SK-N-SH treated with all-trans-retinoic acid at 6 μM for 48 hours (cell line): ENCODE measurements around the gene TAF6L.

Experiments
- BACH2 ChIP-seq: fragments of 250-450 bp; sonication (Bioruptor Pico); IDR thresholded peaks from 2 replicates; pipeline ENCODE4 v1.9.0; 2021; ENCODE audit warnings: mild to moderate bottlenecking, borderline replicate concordance
- ESRRG ChIP-seq: fragments of 250-450 bp; sonication (Bioruptor Pico); IDR thresholded peaks from 2 replicates; pipeline ENCODE4 v1.6.1; 2021; ENCODE audit warnings: mild to moderate bottlenecking
- ISL1 ChIP-seq: fragments of 250-450 bp; sonication (Bioruptor Pico); IDR thresholded peaks from 2 replicates; pipeline ENCODE4 v2.1.2; 2022; ENCODE audit warnings: mild to moderate bottlenecking, moderate library complexity
- OSR1 ChIP-seq: fragments of 250-450 bp; sonication (Bioruptor Pico); IDR thresholded peaks from 2 replicates; pipeline ENCODE4 v1.8.0; 2022; ENCODE audit warnings: moderate library complexity, mild to moderate bottlenecking, inconsistent platforms
- RARB ChIP-seq: fragments of 250-450 bp; sonication (Bioruptor Pico); IDR thresholded peaks from 2 replicates; pipeline ENCODE4 v1.8.0; 2021; ENCODE audit warnings: mild to moderate bottlenecking, moderate library complexity
- TOX ChIP-seq: fragments of 250-450 bp; sonication (Bioruptor Pico); IDR thresholded peaks from 2 replicates; pipeline ENCODE4 v1.8.0; 2021; ENCODE audit warnings: mild to moderate bottlenecking, moderate library complexity, borderline replicate concordance
- ZFP3 ChIP-seq: fragments of 250-450 bp; sonication (Bioruptor Pico); IDR thresholded peaks from 2 replicates; pipeline ENCODE4 v1.5.0; 2020; ENCODE audit warnings: mild to moderate bottlenecking, moderate library complexity
- ZNF70 ChIP-seq: fragments of 450-650 bp; formaldehyde crosslinking; IDR thresholded peaks from 2 replicates; pipeline ENCODE4 v1.5.0; 2020; ENCODE audit warnings: mild to moderate bottlenecking, moderate library complexity
- TF ChIP-seq, protein P1 (sequence below): fragments of 250-450 bp; sonication (Bioruptor Pico); IDR thresholded peaks from 2 replicates; pipeline ENCODE4 v1.8.0; 2021; ENCODE audit warnings: low read depth, mild to moderate bottlenecking, moderate library complexity, borderline replicate concordance

DNA sequence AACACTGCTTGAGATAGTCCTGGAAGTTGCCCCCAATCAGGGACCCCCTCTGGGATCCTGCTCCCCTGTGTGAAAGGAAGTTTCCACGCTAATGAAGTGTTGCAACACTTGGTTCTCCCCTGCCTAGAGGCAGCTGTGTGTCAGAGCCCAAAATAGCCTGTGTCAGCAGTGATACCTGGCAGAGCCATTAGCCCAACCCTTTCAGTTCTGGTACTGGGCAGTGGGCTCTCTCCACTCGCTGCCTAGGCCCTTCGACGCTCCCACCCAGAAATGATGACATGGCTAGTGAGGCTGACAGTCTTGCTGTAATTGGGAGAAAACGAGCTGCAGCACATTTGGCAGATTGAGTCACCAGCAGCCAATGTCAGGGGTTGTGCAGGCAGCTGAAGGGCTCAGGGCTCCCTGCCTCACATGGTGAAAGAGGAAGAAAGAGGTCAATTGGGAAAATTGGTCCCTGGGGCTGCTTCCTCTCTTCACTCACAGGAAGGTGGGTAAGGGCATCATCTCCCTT, 35.5 kb downstream of the TAF6L start:
- TF ChIP-seq ESRRG (CRISPR knock-in tag) (no peak), RARB (no peak), ZNF70 (CRISPR knock-in tag) (no peak), BACH2 (CRISPR knock-in tag) (no peak), ZFP3 (CRISPR knock-in tag) (no peak), OSR1 (no peak), TOX (no peak), ISL1 (CRISPR knock-in tag) (no peak)
- TF ChIP-seq, protein P1, sequence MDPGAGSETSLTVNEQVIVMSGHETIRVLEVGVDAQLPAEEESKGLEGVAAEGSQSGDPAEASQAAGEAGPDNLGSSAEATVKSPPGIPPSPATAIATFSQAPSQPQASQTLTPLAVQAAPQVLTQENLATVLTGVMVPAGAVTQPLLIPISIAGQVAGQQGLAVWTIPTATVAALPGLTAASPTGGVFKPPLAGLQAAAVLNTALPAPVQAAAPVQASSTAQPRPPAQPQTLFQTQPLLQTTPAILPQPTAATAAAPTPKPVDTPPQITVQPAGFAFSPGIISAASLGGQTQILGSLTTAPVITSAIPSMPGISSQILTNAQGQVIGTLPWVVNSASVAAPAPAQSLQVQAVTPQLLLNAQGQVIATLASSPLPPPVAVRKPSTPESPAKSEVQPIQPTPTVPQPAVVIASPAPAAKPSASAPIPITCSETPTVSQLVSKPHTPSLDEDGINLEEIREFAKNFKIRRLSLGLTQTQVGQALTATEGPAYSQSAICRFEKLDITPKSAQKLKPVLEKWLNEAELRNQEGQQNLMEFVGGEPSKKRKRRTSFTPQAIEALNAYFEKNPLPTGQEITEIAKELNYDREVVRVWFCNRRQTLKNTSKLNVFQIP (CRISPR knock-in tag), result no peak
